GM20000 (cell line): ENCODE results near the gene SPATA13.

Experiments used
- DNase-seq: peaks from one replicate; pipeline ENCODE4 v3.0.0; 2012; ENCODE audit warnings: low spot score
- TF ChIP-seq, protein P1 (sequence below): IDR thresholded peaks from 2 replicates; pipeline ENCODE4 v1.5.1; 2012; ENCODE audit warnings: mild to moderate bottlenecking, control low read depth; ENCODE audit errors: extremely low read depth, missing control alignments

The SPATA13 gene

DNA sequence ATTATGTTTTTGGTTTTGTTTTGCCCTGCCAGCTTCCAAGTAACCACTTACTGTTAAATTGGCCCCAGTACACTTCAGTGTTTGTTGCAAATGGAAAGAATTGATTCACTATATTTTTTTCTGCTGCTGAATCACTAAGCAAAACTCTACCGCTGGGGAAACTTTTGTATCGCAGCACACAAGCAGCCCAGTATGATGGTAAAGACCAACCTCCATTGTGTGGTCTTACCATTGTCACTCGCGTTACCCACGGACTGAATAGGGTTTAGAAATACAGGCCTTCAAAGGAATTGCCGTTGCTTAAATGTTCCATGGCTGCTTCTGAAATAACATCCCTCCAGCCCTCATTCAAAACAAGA lies 7.9 kb downstream of the SPATA13 start:
- DNase-seq = no peak
- TF ChIP-seq, protein P1, sequence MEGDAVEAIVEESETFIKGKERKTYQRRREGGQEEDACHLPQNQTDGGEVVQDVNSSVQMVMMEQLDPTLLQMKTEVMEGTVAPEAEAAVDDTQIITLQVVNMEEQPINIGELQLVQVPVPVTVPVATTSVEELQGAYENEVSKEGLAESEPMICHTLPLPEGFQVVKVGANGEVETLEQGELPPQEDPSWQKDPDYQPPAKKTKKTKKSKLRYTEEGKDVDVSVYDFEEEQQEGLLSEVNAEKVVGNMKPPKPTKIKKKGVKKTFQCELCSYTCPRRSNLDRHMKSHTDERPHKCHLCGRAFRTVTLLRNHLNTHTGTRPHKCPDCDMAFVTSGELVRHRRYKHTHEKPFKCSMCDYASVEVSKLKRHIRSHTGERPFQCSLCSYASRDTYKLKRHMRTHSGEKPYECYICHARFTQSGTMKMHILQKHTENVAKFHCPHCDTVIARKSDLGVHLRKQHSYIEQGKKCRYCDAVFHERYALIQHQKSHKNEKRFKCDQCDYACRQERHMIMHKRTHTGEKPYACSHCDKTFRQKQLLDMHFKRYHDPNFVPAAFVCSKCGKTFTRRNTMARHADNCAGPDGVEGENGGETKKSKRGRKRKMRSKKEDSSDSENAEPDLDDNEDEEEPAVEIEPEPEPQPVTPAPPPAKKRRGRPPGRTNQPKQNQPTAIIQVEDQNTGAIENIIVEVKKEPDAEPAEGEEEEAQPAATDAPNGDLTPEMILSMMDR = no peak

GRCh38 chr13:24168979-24169378 lies 8.5 kb downstream of the SPATA13 start:
- TF ChIP-seq, protein P1 = no peak
- DNase-seq = no peak

DNA sequence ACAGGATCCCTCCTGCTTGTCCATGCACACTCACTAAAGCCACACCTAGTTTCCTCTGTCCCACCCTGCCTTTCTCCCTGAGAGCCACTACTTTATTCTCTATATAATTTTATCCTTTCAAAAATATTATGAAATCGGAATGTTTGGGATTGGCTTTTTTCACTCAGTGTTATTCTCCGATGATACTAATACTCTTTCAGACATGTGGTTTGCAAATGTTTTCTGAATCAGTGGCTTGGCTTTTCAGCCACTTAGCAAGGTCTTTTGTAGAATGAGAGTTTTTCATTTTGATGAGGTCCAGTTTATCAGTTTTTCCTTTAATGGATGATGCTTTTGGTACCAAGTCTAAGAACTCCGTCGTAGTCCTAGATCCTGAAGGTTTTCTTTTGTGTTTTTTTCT lies 11.6 kb downstream of the SPATA13 start:
- DNase-seq = no peak
- TF ChIP-seq, protein P1 = no peak

GRCh38 chr13:24173795-24174194 lies 13.3 kb downstream of the SPATA13 start:
- DNase-seq = no peak

DNA sequence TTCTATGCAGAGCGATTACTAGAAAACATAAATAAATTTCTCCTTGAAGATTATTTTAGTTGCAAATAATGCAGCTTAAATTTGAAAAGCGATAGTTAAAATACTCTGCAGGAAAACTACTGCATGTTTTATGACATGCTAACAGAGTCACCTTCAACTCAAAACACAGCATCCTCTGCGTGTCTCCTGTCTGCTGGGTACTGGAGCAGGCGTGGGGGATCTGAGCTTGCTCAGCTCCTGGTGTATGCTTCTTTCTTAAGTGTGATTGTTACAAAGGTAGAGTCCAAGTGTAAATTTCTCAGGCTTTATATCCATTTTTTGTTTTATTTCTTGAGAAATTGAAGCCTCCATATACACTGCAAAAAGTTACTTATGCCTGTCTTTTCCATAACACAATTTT lies 15.3 kb downstream of the SPATA13 start:
- TF ChIP-seq, protein P1 = no peak
- no peak for DNase-seq

More at GRCh38 chr13:24173795-24174194, 13.3 kb downstream of the SPATA13 start:
- TF ChIP-seq, protein P1 = no peak

- no peak for DNase-seq
- TF ChIP-seq, protein P1 = no peak
Measured at GRCh38 chr13:24176351-24177101, 16.0 kb downstream of the SPATA13 start.

DNA sequence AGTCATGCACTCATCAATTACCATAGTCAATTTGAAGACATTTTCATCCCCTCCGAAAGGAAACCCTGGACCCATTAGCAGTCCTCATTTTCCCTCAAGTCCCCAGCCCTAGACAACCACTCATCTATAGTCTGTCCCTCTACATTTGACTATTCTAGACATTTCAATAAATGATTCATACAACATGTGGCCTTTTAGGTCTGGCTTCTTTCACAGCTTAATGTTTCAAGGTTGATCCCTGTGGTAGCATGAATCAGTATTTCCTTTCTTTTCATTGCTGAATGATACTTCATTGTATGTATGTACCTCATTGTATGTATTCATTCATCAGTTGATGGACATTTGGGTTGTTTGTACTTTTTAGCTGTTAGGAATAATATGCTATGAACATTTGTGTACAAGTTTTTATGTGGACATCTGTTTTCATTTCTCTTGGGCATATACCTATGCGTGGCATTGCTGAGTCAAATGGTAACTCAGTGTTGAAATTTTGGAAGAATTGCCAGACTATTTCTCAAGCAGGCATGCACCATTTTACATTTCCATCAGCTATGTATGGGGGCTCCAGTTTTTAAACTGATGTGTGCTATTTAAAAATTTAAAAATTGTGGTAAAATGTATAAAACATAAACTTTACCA lies 18.4 kb downstream of the SPATA13 start:
- TF ChIP-seq, protein P1 = no peak
- DNase-seq = no peak
